ENCODE results near the gene KAT7. TPM values are rescaled to one million over a fixed set of nuclear protein-coding genes. Genes with fewer than 3 reads are reported as not detected.
"Not testable (repeated sequence)": the region's sequence is repeated elsewhere in the genome, so short reads cannot be mapped to it uniquely, and the experiment has no call there.

KAT7 gene
- 22.9 and 31.4 TPM in 2 replicates for total RNA-seq (2014; rRNA removed; shearing (Covaris generic))

DNA sequence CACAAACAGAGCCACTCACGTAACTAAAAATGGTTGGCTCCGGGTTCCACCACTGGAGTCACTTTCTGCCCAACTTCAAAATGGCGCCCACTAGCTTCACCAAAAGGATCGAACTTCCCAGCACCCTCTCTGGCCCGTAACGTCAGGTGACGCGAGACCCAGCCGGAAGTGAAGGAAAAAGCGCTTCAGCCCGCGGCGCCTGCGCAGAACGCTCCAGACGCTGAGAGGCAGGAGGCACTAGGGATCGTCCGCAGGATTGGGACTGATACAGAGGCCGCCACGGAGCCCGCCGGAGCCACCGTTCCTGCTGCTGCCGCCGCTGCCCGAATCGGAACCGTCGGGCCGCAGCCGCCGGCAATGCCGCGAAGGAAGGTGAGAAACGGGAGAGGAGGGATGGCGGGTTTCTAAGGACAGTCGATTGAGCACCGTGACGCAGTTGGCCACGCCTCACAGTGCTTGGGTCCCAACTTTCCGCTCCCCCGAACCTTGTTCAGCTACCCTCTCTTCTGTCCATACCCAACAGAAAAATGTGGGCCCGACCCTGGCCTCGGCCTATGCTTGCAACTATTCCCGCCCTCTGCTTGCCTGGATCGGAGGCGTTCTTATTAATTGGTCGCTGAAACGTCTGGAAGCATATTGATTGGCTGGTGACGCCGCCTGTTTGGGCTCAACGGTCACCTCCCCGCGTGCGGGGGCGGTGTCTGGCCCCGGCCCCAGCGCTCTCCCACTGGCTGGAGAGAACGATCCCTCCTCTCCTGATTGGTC, at the start of gene KAT7:
Gene KAT7 (plus strand): TSS at position 204 of the 765 bp plus-strand sequence. CDS start 154 bp downstream, at position 358.
- peak; percentile 97 for DNase-seq (ENCODE audit: low read depth)

DNA sequence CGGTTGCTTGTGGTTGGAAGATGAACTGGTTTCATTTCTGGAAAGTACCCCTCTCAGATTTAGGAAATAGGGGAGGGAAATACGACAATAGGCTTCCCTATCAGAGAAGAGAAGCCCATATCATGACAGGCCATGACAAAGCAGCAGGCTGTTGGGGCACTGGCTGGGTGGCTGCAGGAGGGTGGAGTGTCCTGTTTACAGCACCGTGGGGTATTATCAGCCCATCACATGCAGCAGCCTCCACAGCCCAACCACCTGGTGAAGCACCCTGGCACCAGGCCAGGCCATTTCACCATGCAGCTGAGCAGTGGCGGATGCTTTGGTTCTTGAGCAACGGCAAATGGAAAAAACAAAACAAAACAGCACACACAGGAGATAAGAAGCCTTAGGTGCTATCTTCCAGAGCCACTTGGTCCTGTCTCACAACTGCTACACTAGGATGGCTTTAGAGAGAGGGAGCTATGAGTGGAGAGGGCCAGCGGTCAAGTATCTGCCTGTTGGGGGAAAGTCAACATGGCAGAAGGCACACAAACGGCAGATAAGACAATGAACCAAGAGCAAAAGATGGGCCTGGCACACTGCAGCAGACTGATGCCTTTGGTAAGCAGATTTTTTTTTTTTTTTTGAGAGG, 48.7 kb upstream of the KAT7 start:
- DNase-seq (ENCODE audit: low read depth): no peak

DNA sequence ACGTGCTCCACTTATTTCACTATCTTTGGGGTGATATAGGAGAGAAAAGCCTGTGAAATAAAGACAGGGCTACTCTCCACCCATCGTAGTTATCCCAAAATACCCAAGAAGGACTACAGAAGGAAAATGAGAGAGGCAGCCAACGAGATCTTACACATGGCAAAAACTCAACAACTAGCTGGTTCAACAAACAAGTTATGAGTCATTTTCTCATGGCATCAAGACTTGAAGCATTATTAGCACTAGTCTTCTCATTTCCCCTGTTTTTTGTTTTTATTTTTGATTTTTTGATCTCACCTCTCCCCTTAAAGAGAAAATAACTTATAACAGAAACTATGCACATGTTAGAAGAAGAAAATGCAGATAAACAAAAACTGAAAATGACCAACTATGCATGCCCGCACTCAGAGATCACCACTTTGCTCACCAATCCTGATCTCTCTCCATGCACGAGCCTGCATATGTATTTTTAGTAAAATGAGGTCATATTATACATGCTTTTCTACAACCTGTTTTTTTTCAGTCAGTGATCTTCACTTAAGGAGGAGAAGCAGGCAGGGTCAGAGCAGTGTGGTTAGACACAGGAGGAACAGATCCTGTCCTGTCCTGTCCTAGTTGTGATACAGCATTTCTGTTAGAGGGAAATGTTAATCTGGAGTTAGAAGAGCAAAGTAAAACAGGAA, 47.3 kb upstream of the KAT7 start:
- DNase-seq (ENCODE audit: low read depth): no peak

- DNase-seq (ENCODE audit: low read depth): no peak
These were observed 46.8 kb upstream of the KAT7 start for GRCh38 chr17:49741692-49742076.

- no peak for DNase-seq (ENCODE audit: low read depth)
These were observed 46.3 kb upstream of the KAT7 start for GRCh38 chr17:49742166-49742638.

GRCh38 chr17:49745175-49746139, 43.0 kb upstream of the KAT7 start:
- DNase-seq (ENCODE audit: low read depth): no peak

- no peak for DNase-seq (ENCODE audit: low read depth)
These were observed 41.5 kb upstream of the KAT7 start for GRCh38 chr17:49746791-49747490.

DNA sequence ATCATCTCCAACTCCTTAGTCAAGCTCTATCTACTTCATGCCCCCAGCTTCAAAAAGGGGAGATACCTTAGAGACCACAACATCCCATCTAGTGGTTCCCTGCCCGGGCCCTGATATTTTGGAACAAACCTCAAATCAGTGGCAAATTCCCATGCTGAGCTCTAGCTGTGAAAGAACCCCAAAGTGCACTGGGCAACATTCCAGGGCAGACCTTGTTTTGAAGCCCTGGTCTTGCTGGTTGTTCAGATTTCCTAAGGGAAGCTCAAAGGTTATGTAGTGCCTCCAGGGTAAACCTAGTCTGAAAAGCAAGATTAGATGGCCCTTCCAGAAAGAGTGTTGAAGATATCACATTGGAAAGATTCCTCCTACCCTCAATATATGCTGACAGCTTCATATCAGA, 40.8 kb upstream of the KAT7 start:
- DNase-seq (ENCODE audit: low read depth): no peak

- DNase-seq (ENCODE audit: low read depth): no peak
These were observed 40.3 kb upstream of the KAT7 start for GRCh38 chr17:49748223-49748622.

DNA sequence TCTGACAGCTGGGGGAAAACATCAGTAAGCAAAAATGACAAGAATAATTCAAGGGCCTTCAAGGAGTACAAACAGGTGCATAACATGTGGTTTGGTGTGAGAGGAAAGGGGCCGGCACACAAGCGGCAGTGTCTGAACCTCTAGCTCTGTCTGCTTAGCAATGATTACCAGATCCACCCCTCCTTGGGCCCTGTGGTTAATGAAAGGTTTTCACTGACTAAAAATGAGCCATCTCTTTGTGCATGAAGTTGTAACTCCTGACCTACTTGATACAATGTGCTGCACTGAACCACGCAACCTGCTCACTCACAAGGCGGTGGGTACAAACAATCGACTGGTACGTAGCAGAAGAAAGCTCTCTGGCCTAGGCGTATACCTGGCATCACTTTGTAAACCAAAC, 39.7 kb upstream of the KAT7 start:
- no peak for DNase-seq (ENCODE audit: low read depth)

- no peak for DNase-seq (ENCODE audit: low read depth)
These were observed 38.8 kb upstream of the KAT7 start for GRCh38 chr17:49749730-49750129.

GRCh38 chr17:49752508-49752907, 36.0 kb upstream of the KAT7 start:
- no peak for DNase-seq (ENCODE audit: low read depth)

GRCh38 chr17:49753959-49754391, 34.5 kb upstream of the KAT7 start:
- no peak for DNase-seq (ENCODE audit: low read depth)

DNA sequence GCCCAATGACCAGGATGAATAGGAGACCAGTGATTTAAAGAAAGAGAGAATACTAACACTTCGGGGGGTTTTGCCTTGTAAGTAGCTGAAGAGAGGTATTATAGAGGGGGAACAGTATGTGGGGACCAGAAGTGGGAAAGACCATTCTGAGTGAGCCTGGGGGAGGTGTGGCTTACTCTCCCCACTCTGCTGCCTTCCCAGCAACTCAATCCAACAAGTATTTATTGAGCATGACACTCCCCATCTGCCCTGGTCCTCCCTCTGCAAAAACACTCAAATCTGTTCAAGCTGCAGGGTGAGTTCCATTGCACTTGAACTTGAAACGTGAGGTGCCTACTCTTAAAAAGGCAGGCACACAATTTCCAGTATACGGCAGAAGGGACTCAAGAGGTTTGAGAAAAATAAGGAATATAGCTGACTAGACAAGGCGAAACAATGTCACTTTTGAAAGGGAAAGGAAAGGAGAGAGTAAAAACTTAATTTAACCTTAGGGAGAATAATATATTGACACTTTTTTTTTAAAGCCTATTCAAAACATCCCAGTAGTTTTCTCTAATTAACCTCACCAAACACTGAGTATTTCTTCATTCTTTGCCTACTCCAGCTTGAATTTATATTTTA, 32.7 kb upstream of the KAT7 start:
- DNase-seq (ENCODE audit: low read depth): no peak

DNA sequence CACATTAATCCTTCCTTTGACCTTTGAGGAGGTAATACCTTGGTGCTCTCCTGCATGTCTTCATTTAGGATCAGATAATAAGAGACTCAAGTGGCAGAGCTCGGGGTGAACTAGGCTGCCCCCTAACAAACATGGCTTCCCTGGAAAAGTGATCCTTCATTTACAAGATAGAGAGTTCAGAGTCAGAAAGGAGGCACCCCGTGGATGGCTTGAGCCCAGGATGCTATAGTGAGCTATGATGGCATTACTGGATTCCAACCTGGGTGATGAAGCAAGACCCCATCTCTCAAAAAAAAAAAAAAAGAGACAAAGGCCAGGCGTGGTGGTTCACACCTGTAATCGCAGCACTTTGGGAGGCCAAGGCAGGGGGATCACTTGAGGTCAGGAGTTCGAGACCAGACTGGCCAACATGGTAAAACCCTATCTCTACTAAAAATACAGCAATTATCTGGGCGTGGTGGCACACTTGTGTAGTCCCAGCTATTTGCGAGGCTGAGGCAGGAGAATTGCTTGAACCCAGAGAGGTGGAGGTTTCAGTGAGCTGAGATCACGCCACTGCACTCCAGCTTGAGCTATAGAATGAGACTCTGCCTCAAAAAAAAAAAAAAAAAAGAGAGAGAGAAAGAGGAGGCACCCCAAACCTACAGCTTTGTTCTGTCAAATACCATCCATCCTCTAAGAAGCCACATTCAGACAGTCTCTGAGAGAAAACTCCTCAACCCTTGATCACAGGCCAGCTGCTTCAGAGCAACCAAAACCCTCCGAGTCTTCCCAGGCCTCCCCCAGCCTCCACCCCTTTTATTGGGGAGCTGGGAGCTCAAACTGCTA, 31.9 kb upstream of the KAT7 start:
- no peak for DNase-seq (ENCODE audit: low read depth)

DNA sequence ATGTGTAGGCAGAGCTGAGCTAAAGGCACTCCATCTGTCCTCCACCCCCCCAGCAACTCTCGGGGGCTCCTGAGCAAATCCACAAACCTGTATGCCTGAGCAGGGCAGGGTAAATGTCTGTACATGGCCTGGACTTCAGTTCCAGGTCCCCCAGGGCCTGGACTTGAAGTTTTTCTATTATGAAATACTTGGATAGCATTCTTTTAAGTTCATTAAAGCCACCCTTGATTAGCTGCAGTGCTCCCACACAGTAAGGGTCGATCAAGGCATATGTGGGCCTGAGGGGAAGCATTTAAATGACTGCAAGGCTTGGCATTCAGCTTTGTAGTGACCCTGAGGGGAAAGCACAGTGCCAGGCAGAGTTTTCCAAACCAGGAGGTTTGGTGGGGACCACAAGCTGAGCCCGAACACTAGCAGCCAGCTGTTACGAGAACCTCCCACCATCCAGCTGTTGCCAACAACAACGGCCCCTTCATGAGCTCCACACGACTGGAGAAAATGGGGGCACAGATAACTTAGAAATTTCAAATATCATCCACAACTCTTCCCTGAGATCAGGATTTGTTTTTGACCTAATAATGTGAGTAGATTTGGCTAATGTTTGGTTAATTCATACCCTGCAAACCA, 31.2 kb upstream of the KAT7 start:
- no peak for DNase-seq (ENCODE audit: low read depth)

GRCh38 chr17:49758464-49759010, 29.9 kb upstream of the KAT7 start:
- not testable (repeated sequence) for DNase-seq (ENCODE audit: low read depth)

DNA sequence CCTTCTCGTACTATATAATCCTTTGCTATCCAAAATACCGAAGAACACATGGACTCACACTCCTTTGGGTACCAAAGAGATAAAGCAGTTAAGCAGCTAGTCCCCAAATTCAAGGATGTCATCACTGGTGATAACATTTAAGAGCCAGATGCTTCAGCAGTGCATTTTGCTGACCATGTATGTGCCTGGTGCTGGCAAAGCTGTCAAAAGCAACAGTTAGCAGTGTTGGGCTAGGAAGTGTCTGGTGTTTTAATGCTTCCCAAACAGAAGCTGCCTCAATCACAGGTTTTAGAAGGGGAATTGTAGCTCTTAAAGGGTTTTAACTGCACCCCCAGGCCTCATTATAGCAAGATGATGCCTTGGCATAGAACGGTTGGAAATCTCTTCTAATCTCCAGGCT, 29.3 kb upstream of the KAT7 start:
- no peak for DNase-seq (ENCODE audit: low read depth)

DNA sequence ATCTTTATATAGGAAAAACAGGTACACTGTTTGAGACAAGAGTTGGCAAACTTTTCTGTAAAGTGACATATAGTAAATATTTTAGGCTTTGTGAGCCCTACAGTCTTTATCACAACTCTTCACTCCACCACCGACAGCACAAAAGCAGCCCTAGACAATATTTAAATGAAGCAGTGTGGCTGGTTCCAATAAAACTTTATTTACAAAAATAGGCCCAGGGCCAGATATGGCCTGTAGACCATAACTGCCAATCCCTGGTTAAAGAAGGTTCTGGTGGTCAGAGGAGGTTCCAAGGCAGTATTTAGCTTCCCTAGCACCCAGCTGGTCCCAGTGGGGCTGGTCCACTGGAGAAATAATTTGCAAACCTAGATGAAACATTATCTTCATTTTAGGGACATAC, 28.2 kb upstream of the KAT7 start:
- no peak for DNase-seq (ENCODE audit: low read depth)
